Small intestine (tissue), 7 donors: ENCODE measurements around the gene TYRO3. TPM values are rescaled to one million over a fixed set of nuclear protein-coding genes. Genes with fewer than 3 reads are reported as not detected.
A peak's percentile ranks its signal among the peaks of the same experiment; 100 is the strongest.
"Not testable (repeated sequence)": the region's sequence is repeated elsewhere in the genome, so short reads cannot be mapped to it uniquely, and the experiment has no call there.

ENCODE experiments used
- DNase-seq, 2 donors: peaks; one replicate each; pipeline versions ENCODE4 v3.0.0 to v3.0.0-alpha.2; 2013
- FAIRE-seq: peaks from 2 replicates; lab custom pipeline; 2012; peaks lifted over from hg19 to GRCh38; lab: Jason Lieb, UNC
- H3K27ac ChIP-seq, 3 donors: one replicate each; pipeline ENCODE4 v1.5.1; 2013; ENCODE audit warnings: low read length in 2 of 3, mild to moderate bottlenecking in 2 of 3, control low read depth in 1 of 3, inconsistent platforms in 1 of 3, low read depth in 1 of 3, moderate library complexity in 1 of 3
- H3K27me3 ChIP-seq, 3 donors: one replicate each; pipeline ENCODE4 v1.6.1; 2013; ENCODE audit warnings: low read length in 3 of 3, inconsistent platforms in 1 of 3; ENCODE audit not compliant: control insufficient read depth in 3 of 3, insufficient read depth in 3 of 3
- H3K36me3 ChIP-seq, 3 donors: one replicate each; pipeline ENCODE4 v1.6.1; 2013; ENCODE audit warnings: low read length in 3 of 3, inconsistent platforms in 1 of 3, low read depth in 1 of 3, mild to moderate bottlenecking in 1 of 3, moderate library complexity in 1 of 3; ENCODE audit not compliant: control insufficient read depth in 3 of 3, insufficient read depth in 2 of 3
- H3K4me1 ChIP-seq, 3 donors: one replicate each; pipeline ENCODE4 v1.6.1; 2013; ENCODE audit warnings: low read length in 2 of 3, inconsistent platforms in 1 of 3, low read depth in 1 of 3, mild to moderate bottlenecking in 1 of 3, moderate library complexity in 1 of 3; ENCODE audit not compliant: control insufficient read depth in 3 of 3, insufficient read depth in 2 of 3
- H3K4me3 ChIP-seq, 3 donors: one replicate each; pipeline ENCODE4 v1.5.1; 2013; ENCODE audit warnings: low read length in 3 of 3, control low read depth in 1 of 3, inconsistent platforms in 1 of 3, low read depth in 1 of 3, mild to moderate bottlenecking in 1 of 3, moderate library complexity in 1 of 3
- H3K9me3 ChIP-seq, 2 donors: one replicate each; pipeline ENCODE4 v1.6.1; 2013; ENCODE audit warnings: low read depth in 1 of 2, low read length in 1 of 2; ENCODE audit not compliant: control insufficient read depth in 2 of 2, insufficient read depth in 1 of 2
- WGBS, 3 donors: extraction: QIAGEN DNeasy Blood & Tissue Kit; methylation state at CpG; one replicate each; pipeline ENCODE4 v1.1.7; 2013; 5-methylcytosine and 5-hydroxymethylcytosine counted together
- polyA plus RNA-seq, 4 donors: library from polyadenylated mRNA; stranded (reverse) in 3 of 4; unstranded in 1 of 4; fragments of 200-250 nt in 3 of 4; fragments of 120-200 nt in 1 of 4; gene quantifications; one replicate each; pipeline versions ENCODE4 v1.2.1 to v1.2.3, GENCODE V29; 2013
- donor health status: healthy with polysubstance abuse.
- donor health status: control.
- donor health status: control.
- donor health status: Bipolar disorder and iron deficiency.
- donor health status: healthy.

The TYRO3 gene
- polyA plus RNA-seq, 4 donors, result 2.7 to 57.9 (median 6.5) TPM

DNA sequence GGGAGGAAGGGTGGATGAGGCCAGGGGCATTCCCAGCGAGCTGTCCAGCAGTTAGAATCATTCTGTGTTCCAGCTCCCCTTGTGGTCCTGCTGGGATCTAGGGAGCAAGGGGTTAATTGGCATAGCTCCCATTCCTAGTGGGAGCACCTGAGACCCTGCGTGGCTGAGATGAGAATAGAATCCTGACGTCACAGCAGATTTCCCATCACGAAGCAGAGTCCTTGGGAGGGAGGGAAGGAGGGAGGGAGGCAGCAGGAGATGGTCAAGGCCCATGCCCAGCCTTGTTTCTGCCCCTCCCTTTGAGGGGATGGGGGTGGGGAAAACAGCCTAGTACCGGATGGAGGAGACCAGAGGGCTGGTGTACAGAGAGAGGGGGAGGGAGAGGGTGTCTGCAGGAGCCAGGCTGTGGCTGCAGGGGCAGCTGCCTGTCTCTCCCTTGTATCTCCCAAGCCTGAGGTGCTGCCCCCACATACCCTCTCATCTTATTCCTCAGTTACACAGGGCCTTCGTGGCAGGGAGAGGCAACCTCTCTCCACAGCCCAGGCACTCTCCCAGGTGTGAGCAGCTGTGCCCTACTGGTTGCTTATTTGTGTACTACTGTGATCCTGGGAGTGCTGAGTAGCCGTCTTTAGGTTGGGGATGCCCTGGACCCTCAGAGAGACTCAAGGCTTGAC, 5.4 kb downstream of the TYRO3 start:
- Histone ChIP-seq H3K36me3 (peaks cover 0 to 76% (median 0%) of the 10 kb centered on the region in 3 donors), H3K27ac (no peak overlapping the region), H3K9me3 (no peaks in the 10 kb centered on the region), H3K27me3 (no peaks in the 10 kb centered on the region), H3K4me1 (peaks cover 0 to 83% (median 0%) of the 10 kb centered on the region in 3 donors), H3K4me3 (no peak overlapping the region)
- no peak for FAIRE-seq
- DNase-seq, result peak in 1 of 2 donors; percentile 75
- 56 to 67% (median 60%) methylated on average over 6 to 7 of the region's 7 CpGs for WGBS, 3 donors

GRCh38 chr15:41564960-41565502, 6.0 kb downstream of the TYRO3 start:
- 87 to 92% (median 91%) methylated on average over 8 of the region's 8 CpGs for WGBS, 3 donors
- Histone ChIP-seq H3K4me3 (no peak overlapping the region), H3K27ac (no peak overlapping the region), H3K27me3 (no peaks in the 10 kb centered on the region), H3K4me1 (peaks cover 0 to 83% (median 0%) of the 10 kb centered on the region in 3 donors), H3K36me3 (peaks cover 0 to 82% (median 0%) of the 10 kb centered on the region in 3 donors), H3K9me3 (no peaks in the 10 kb centered on the region)
- no peak for FAIRE-seq
- no peak for DNase-seq

DNA sequence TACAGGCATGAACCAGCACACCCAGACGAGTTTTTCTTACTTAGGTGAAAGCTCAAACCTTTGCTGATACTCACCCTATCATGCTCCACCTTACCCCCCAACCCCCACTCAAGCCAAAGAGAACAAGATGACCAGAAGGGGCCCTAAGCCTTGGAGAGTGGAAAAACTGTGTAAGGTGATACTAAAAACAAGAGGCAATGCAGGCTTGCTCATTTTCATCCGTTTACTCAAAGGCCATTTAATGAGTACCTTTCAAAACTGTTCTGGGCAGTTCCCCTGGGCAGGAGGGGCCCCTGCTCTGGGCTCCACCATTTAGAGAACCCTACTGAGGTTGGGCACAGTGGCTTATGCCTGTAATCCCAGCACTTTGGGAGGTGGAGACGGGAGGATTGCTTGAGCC, 6.7 kb downstream of the TYRO3 start:
- peaks cover 0 to 89% (median 0%) of the 10 kb centered on the region in 3 donors for H3K36me3 ChIP-seq
- FAIRE-seq, result no peak

GRCh38 chr15:41566121-41566885, 7.3 kb downstream of the TYRO3 start:
- H3K27me3 ChIP-seq, result no peaks in the 10 kb centered on the region
- H3K36me3 ChIP-seq, result peaks cover 0 to 91% (median 0%) of the 10 kb centered on the region in 3 donors
- DNase-seq, result no peak
- peaks cover 0 to 75% (median 0%) of the 10 kb centered on the region in 3 donors for H3K4me1 ChIP-seq
- H3K4me3 ChIP-seq, result no peak overlapping the region
- peak overlapping the region in 1 of 3 donors; percentile 73 for H3K27ac ChIP-seq
- 82 to 84% (median 84%) methylated on average over 9 of the region's 9 CpGs for WGBS, 3 donors
- FAIRE-seq, result no peak
- no peaks in the 10 kb centered on the region for H3K9me3 ChIP-seq

More for the DNA sequence above, 6.7 kb downstream of the TYRO3 start:
- Histone ChIP-seq H3K4me3 (no peak overlapping the region), H3K9me3 (no peaks in the 10 kb centered on the region), H3K27me3 (no peaks in the 10 kb centered on the region), H3K27ac (no peak overlapping the region), H3K4me1 (peaks cover 0 to 80% (median 0%) of the 10 kb centered on the region in 3 donors)
- no peak for DNase-seq
- WGBS, 3 donors, result 70 to 86% (median 70%) methylated on average over 3 of the region's 3 CpGs

GRCh38 chr15:41567261-41567660, 8.2 kb downstream of the TYRO3 start:
- FAIRE-seq (no peak), DNase-seq (no peak)
- Histone ChIP-seq H3K4me3 (no peak overlapping the region), H3K27me3 (no peaks in the 10 kb centered on the region), H3K4me1 (peaks cover 0 to 66% (median 0%) of the 10 kb centered on the region in 3 donors), H3K27ac (peak overlapping the region in 1 of 3 donors; percentile 73), H3K36me3 (peaks cover 0 to 91% (median 0%) of the 10 kb centered on the region in 3 donors), H3K9me3 (no peaks in the 10 kb centered on the region)
- 92 to 95% (median 94%) methylated on average over 6 of the region's 6 CpGs for WGBS, 3 donors

DNA sequence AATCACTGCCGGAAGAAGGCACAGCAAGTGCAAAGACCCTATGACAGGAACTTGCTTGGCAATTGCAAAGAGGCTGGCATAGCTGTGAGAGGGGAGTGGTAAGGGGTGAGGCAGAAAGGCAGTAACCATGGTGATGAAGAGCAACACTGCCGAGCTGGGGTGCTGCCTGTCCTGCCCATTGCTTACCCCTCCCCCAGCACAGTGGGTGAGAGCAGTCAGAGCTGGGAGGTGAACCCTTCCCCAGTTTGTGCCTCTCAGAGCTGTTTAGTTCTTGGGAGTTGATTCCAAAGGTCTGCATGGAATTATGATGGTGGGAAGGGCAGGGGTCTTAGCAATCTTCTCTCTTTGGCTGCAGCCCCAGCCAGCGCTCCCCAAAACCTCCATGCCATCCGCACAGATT, 8.8 kb downstream of the TYRO3 start:
- peaks cover 0 to 91% (median 0%) of the 10 kb centered on the region in 3 donors for H3K36me3 ChIP-seq
- peaks cover 0 to 60% (median 0%) of the 10 kb centered on the region in 3 donors for H3K4me1 ChIP-seq
- FAIRE-seq (no peak), DNase-seq (peak in 1 of 2 donors; percentile 85)
- no peaks in the 10 kb centered on the region for H3K27me3 ChIP-seq
- peak overlapping the region in 1 of 3 donors; percentile 73 for H3K27ac ChIP-seq
- H3K4me3 ChIP-seq, result no peak overlapping the region
- 81 to 85% (median 84%) methylated on average over 4 of the region's 4 CpGs for WGBS, 3 donors
- H3K9me3 ChIP-seq, result no peaks in the 10 kb centered on the region

DNA sequence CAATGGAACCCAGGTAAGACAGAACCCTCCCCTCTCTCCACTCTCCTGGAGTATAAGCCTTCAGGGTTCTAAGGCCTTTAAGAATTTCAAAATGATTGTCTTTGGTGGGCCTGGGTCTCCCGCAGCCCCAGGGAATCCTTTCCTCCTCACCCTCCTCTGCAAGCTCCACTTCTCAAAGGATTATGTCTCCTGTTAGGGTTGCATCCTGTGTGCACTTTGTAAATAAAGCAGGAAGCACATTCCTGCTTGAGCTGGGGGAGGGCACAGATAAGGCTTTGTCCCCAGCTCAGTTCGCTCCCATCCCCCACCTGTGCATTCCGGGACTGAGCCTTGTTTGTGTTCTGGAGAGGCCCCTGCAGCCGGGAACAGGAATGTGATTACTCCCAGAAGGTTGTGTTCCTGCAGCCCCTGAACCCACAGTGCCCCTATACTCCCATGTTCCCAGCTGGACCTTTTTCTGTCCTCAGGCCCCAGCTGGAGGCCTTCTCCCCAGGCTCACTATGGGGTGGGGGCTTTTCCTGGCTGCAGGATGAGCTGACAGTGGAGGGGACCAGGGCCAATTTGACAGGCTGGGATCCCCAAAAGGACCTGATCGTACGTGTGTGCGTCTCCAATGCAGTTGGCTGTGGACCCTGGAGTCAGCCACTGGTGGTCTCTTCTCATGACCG, 9.5 kb downstream of the TYRO3 start:
- DNase-seq (peak in 1 of 2 donors; percentile 93), FAIRE-seq (no peak)
- 71 to 72% (median 71%) methylated on average over 8 of the region's 8 CpGs for WGBS, 3 donors
- peaks cover 0 to 91% (median 0%) of the 10 kb centered on the region in 3 donors for H3K36me3 ChIP-seq
- H3K4me1 ChIP-seq, result peaks cover 0 to 54% (median 0%) of the 10 kb centered on the region in 3 donors
- H3K27ac ChIP-seq, result peak overlapping the region in 1 of 3 donors; percentile 73
- no peaks in the 10 kb centered on the region for H3K27me3 ChIP-seq
- no peaks in the 10 kb centered on the region for H3K9me3 ChIP-seq
- H3K4me3 ChIP-seq, result no peak overlapping the region

DNA sequence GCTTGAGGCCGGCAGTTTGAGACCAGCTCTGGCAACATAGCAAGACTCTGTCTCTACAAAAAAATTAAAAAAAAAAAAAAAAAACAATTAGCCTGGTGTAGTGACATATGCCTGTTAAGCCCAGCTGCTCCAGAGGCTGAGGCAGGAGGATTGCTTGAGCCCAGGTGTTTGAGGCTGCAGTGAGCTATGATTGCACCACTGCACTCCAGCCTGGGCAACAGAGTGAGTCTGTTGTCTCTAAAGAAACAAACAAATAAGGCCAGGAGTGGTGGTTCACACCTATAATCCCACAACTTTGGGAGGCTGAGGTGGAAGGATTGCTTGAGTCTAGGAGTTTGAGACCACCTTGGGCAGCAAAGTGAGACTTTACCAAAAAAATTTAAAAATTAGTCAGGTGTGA, 10.2 kb downstream of the TYRO3 start:
- not testable (repeated sequence) for DNase-seq
- peaks cover 0 to 91% (median 0%) of the 10 kb centered on the region in 3 donors for H3K36me3 ChIP-seq

More for the DNA sequence above, 10.2 kb downstream of the TYRO3 start:
- not testable (repeated sequence) for H3K9me3 ChIP-seq, H3K4me3 ChIP-seq, FAIRE-seq, H3K27me3 ChIP-seq, H3K27ac ChIP-seq
- 87 to 95% (median 91%) methylated on average over 1 of the region's 1 CpG for WGBS, 3 donors
- H3K4me1 ChIP-seq, result peaks cover 0 to 46% (median 0%) of the 10 kb centered on the region in 3 donors
